Measurements from ENCODE around the gene ZNF772.
"Not testable (repeated sequence)": the region's sequence is repeated elsewhere in the genome, so short reads cannot be mapped to it uniquely, and the experiment has no call there.

ZNF772 gene

DNA sequence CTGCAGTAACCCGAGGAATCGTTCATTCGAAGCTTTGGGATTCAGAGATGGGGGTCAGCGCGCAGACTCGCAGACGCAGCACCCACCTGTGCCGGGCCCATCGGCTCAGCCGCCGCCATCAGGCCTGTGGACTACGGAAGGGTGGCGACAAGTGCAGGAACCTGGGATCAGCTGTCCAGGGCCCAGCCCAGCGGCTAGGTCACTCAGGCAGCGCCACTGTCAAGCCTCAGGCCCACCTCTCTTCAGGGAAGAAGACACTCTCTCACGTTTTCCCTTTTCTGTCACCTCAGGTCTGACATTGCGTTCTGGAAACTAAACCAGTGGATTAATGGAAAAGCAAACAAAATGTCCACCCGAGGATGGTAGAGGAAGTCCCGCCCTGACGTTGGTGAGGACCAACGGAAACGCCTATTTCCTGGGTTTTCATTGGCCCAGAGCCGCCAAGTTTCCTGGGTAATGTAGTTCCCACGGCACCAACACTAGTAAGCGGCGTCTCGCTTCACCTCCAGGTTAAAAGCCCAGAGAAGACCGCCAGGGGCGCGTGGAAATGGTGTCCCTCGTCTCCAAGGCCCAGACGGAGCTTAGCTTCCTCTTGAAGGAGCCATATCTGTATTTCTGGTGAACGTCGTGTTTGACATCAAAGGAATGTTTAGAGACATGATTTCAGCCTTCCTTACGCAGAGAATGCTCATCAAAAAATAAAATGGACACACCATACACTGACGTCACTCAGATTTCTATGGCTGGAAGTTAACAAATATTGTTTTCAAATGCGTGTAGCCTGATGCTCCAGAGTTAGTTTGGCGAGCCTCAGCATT, at the start of gene ZNF772:
ZNF772 (minus strand) TSS at position 376 of the 818 bp plus-strand sequence; CDS start at position 119, 257 bp downstream.
- peak; percentile 70 for DNase-seq (ENCODE audit: low read depth, low spot score)

DNA sequence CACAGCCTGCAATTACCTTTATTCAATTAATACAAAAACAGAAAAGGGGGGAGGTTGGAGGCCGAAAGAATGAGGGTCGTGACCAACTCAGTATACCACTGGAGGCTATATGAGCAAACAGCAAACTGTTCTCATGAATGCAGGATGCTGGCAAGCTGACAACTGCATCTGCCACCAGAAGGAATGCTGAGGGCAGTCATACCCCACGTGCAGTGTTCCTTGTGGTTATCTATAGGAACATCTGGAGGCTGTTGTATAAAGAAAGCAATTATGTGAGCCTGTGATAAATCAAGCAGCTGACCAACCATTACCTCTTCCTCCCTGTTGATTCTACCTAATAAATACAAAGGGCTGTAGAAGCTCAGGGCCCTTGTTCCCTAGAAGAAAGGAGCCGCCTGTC, 40.7 kb upstream of the ZNF772 start:
- DNase-seq (ENCODE audit: low read depth, low spot score): not testable (repeated sequence)

DNA sequence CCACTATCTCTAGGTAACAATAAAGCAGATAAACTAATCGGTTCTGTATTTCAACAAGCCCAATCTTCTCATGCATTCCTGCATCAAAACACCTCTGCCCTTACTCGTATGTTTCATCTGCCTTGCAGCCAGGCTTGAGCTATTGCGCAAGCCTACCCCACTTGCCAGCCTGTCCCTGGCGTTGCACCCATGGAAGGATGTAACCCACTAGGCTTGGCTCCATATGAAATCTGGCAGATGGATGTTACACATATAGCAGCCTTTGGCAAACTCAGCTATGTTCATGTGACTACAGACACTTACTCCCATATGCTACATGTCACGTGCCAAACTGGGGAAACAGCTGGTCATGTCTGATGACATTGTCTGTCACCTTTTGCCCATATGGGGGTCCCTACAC, 37.9 kb upstream of the ZNF772 start:
- no peak for DNase-seq (ENCODE audit: low read depth, low spot score)

DNA sequence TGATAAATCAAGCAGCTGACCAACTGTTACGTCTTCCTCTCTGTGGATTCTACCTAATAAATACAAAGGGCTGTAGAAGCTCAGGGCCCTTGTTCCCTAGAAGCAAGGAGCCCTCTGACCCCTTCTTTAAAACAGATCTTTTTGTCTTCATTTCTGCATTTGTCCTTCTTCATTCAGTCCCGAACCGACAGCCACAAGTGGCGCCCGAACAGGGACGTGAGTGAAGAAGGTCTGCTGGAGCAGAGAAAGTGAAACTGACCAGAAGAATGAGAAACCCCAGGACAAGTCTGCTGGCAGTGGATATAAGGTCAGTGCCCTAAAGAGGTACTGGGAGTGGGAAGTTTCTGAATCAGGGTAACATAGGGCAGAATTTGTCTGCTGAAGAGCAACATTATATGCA, 35.5 kb upstream of the ZNF772 start:
- no peak for DNase-seq (ENCODE audit: low read depth, low spot score)

DNA sequence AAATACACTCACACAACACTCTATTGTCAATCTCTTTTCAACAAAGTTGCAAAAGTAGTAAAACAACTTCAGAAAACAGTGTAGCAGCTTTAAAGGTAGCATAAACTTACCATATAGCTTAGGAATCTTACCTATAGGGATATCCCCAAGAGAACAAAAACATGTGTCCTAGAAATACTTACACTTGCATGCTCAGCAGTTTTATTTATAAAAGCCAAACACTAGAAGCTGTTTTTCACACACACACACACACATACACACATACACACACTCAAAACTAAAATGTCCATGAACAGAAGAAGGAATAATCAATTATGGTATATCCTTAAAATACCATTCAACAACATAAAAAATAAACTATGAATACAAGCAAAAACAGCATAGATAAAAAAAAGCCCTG, 34.1 kb upstream of the ZNF772 start:
- no peak for DNase-seq (ENCODE audit: low read depth, low spot score)

DNA sequence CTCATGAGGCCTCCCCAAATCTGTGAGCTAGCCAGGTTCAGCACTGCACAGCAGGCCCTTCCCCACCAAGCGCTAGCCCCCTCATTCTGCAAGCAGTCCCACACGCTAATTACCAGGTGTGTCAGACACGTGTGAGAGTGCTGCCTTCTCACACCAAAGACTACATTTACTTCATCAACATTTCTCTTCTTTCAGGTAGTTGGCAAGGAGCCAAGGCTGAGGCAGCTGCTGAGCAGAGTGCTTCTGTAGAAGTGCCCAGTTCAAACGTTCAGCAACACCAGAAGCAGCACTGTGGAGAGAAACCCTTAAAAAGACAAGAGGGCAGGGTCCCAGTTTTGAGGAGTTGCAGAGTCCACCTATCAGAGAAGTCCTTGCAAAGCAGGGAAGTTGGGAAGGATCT, 28.8 kb upstream of the ZNF772 start:
- DNase-seq (ENCODE audit: low read depth, low spot score): no peak

DNA sequence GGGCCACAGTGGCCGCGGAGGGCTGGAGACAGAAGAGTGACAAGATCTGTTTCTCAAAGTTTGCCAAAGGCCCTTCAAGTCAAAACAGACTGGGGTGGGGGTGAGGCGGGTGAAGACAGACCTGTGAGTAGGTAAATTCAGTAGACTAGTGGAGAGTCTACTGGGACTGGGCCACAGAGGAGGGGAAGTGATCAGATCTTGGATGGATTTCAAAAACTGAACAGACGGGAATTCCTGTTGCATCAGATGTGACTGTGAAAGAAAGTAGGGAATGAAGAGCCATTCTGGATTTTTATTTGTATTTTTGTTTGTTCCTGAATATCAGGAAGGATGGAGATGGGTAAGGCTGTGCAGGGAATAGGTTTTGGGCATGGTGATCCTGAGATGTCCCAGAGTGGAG, 23.0 kb upstream of the ZNF772 start:
- not testable (repeated sequence) for DNase-seq (ENCODE audit: low read depth, low spot score)

DNA sequence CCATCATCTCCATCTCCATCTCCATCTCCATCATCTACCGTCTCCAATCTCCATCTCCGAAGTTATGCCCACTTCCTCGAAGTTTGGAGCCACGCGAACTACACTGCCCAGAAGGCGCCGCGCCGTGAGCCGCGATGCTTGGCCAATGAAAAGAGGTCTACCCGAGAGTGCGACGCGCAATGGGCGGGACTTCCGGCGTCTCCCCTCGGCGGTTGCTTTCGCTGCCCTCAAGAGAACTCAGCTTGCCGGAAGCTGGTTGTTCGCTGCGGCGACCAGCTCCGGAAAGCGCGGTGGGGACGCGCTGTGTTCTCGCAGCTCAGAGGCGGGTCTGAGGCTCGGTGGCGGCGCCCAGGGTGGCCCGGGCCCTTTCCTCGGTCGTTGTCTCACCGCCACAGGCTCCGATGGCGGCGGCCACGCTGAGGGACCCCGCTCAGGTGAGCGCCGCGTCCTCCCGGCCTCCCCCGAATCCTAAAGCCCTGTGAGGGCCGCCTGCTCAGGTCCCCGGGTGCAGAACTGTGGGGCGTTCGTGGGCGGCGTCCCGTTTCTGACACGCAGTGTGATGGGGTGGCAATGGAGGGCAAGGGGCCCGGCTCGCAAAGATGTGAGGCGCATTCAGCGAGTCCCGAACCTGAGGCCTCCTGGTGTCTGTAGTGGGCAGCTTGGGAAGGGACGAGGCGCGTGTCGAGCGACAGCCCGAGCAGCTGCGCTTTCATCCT, 22.5 kb upstream of the ZNF772 start, which contains the start of gene ZNF773:
ZNF773 (plus strand) TSS at position 259 of the 716 bp plus-strand sequence; CDS start at position 402, 143 bp downstream.
- peak; percentile 91 for DNase-seq (ENCODE audit: low read depth, low spot score)

DNA sequence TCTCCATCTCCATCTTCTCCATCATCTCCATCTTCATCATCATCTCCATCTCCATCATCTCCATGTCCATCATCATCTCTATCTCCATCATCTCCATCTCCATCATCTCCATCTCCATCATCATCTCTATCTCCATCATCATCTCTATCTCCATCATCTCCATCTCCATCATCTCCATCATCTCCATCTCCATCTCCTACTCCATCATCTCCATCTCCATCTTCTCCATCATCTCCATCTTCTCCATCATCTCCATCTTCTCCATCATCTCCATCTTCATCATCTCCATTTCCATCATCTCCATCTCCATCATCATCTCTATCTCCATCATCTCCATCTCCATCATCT, 21.9 kb upstream of the ZNF772 start:
- DNase-seq (ENCODE audit: low read depth, low spot score): not testable (repeated sequence)

DNA sequence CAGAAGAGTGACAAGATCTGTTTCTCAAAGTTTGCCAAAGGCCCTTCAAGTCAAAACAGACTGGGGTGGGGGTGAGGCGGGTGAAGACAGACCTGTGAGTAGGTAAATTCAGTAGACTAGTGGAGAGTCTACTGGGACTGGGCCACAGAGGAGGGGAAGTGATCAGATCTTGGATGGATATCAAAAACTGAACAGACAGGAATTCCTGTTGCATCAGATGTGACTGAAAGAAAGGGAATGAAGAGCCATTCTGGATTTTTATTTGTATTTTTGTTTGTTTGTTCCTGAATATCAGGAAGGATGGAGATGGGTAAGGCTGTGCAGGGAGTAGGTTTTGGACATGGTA, 10.9 kb upstream of the ZNF772 start:
- DNase-seq (ENCODE audit: low read depth, low spot score): not testable (repeated sequence)

DNA sequence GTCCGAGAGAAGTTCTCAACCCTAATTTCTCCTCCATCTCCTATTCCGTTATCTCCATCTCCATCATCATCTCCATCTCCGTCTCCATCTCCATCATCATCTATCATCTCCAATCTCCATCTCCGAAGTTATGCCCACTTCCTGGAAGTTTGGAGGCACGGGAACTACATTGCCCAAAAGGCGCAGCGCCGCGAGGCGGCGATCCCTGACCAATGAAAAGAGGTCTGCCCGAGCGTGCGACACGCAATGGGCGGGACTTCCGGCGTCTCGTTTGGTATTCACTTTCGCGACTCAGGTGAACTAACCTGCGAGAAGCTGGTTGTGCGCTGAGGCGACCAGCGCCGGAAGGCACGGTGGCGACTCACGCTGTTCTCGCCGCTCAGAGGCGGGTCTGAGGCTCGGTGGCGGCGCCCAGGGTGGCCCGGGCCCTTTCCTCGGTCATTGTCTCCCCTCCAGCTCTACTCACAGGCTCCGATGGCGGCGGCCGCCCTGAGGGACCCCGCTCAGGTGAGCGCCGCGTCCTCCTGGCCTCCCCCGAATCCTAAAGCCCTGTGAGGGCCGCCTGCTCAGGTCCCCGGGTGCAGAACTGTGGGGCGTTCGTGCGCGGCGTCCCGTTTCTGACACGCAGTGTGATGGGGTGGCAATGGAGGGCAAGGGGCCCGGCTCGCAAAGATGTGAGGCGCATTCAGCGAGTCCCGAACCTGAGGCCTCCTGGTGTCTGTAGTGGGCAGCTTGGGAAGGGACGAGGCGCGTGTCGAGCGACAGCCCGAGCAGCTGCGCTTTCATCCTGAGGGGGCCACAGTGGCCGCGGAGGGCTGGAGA, 10.3 kb upstream of the ZNF772 start, which contains the start of gene ZNF419:
ZNF419 (plus strand) TSS at position 274 of the 822 bp plus-strand sequence; CDS start at position 475, 201 bp downstream.
- DNase-seq (ENCODE audit: low read depth, low spot score): peak; percentile 41

DNA sequence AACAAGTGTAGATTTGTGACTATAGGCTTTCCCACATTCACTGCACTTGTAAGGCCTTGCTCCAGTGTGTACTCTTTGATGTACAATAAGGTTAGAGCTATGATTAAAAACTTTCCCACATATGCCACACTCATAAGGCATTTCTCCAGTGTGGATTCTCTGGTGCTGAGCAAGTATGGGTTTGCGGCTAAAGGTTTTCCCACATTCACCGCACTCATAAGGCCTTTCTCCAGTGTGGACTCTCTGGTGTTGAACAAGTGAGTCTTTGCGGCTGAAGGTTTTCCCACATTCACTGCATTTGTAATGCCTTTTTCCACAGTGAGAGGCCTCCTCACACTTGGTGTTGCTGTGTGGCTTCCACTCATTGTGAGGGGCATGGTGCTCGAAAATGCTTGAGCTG, 3.7 kb downstream of the ZNF772 start:
- DNase-seq (ENCODE audit: low read depth, low spot score): no peak

DNA sequence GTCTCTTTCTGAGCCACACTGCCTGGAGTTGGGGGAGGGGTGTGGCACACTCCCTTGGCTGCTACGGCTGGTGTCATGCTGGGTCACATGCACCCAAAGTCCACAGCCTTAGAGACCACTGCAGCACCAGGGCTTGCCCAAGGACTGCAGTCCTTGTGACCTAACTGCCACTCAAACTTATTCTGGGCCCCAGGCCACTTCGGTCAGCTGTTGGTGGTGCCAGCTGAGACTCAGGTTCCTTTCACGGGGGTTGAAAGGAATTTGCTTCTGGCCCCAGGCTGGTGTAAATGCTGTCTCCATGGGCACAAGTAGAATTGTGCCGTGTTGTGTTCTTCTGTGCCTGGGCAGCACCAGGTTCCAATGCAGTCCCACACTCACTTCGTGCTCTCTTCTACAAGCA, 10.9 kb downstream of the ZNF772 start:
- no peak for DNase-seq (ENCODE audit: low read depth, low spot score)

DNA sequence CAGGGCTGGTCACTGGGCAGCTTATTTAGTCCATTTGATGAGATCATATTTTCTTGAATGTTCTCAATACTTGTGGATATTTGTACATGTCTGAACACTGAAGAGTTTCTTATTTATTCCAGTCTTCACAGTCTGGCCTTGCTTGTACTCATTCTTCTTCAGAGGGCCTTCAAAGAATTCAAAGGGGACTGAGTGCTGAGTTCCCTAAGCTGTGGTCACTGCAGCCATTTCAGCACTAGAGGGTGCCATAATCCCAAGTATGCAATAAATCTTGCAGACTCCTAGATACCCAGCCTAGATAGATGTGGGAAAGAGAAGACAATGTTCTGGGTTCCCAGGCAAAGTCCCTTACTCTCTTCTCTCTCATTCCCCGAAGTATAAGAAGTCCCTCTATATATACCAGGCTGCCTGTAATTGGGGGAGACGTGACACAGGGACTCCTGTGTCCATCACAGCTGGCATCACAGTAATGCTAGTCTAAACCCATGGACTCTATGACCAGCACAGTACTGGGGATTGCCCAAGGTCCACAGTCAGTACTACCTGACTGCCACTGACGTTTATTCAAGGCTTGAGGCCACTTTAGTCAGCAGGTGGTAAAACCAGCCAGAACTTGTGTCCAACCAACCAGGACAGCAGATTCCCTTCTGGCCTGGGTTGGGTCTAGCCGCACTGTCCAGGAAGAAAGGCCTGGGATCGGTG, 11.5 kb downstream of the ZNF772 start:
- DNase-seq (ENCODE audit: low read depth, low spot score): no peak

DNA sequence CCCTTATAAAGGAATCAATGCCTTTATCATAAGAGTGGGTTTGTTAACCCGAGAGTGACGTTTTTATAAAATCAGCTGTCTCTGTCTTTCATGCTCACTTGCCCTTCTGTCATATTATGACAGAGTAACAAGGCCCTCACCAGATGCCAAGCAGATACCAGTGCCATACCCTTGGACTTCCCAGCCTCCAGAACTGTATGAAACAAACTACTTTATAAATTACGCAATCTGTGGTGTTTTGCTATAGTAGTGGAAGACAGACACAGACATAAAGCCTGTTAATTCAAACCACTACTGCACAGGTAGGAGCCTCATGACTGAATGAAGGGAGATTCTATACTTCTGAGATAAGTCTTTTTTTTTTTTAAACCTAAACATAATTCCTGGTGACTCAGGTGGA, 25.1 kb downstream of the ZNF772 start:
- no peak for DNase-seq (ENCODE audit: low read depth, low spot score)

DNA sequence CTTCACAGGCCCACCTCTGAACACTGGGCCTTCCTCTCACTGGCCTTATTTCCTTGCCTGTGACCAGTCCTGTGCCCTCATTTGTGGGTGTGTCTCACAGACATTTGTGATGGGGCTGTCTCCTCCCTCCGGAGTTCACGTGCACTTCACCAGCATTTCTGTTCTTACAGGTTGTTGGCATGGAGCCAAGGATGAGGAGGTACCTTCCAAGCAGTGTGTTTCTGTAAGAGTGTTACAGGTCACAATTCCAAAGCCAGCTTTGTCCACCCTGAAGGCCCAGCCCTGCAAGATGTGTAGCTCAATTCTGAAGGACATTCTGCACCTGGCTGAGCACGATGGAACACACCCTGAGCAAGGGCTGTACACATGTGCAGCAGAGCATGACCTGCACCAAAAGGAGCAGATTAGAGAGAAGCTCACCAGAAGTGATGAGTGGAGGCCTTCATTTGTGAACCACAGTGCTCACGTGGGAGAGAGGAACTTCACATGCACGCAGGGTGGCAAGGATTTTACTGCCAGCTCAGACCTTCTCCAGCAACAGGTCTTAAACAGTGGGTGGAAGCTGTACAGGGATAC, 34.2 kb downstream of the ZNF772 start:
- DNase-seq (ENCODE audit: low read depth, low spot score): no peak

DNA sequence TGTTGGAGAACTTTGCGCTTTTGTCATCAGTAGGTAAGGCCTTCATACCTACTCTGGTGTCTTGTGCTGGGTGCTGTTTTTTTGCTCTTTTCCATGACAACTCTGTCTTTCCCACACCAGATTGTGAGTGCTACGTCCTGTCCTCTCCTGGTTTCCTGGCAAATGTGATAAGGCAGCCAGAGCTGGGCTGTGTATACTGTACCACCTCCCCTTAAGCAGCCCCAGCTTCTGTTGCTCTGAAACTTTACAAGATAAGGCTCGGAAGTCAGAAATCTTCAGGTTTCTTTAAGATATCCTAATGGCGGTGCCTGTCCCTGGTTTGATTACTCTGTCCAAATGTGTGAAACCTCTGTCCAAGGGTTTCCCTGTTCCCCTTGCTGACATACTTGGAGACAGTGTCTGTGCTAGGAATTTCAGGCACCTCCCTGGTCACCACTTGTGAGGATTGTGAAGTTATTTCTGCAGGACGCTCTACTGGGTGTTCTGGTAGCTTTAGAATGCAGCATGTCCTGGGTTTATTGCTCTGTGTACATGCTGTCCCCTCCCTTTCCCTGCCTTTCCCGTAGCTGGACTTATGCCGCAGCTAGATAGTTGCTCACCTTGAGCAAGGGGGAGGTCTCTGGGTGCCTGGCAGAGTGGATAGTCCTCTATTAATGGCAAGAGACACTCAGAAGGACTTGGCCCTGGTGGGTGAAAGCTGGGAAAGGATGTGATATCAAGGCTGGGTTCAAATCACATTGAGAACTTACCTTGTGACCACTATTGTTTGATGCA, 35.2 kb downstream of the ZNF772 start:
- no peak for DNase-seq (ENCODE audit: low read depth, low spot score)

DNA sequence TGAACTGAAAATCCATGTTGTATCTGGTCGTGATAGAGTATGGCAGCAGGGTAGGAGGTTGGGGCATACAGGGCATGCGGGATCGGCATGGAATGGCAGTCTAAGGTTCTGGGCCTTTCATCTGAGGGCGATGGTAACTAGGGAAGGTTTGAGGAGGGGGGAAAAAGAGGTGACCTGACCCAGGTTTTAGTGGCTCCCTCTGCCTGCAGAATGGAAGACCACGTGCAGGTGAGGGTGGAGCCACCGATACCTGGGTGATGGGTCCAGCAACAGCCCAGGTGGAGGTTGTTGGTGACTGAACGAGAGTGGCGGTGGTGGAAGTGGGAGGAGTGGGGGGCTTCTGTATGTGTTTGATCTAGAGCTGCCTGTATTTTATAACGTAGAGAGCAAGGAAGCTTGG, 38.4 kb downstream of the ZNF772 start:
- DNase-seq (ENCODE audit: low read depth, low spot score): no peak

DNA sequence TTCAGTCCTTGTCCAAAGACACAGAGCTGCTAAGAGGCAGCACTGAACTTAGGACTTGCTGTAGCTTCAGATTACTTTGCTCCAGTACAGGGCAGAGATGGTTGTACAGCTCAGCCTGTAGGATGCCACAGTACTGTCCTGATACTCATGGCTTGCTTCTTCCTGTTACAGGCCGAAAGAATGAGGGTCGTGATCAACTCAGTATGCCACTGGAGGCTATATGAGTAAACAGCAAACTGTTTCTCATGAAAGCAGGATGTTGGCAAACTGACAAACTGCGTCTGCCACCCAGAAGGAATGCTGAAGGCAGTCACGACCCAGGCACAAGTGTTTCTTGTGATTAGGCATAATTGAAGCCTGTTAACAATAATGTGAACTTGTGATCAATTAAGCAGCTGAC, 39.4 kb downstream of the ZNF772 start:
- no peak for DNase-seq (ENCODE audit: low read depth, low spot score)

DNA sequence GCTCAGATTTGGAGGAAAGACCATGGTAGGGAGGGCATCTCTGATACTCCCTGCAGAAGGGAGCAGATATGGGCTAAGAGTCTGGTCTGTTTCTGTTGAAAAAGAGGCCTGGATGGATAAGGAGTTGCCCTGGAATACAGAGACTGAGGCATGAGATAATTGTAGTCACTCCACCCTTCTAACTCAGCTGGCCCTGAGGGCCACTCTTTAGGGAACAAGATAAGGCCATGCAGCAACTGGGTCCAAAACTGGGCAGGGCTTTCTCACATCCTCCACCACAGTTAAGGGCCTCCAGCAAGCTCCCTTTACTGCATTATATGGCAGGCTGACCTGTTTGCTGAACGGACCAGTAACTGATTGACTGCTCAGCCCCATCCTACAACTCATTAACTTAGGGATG, 40.9 kb downstream of the ZNF772 start:
- no peak for DNase-seq (ENCODE audit: low read depth, low spot score)
